Measurements from ENCODE around the gene RAC3.

RAC3 gene

DNA sequence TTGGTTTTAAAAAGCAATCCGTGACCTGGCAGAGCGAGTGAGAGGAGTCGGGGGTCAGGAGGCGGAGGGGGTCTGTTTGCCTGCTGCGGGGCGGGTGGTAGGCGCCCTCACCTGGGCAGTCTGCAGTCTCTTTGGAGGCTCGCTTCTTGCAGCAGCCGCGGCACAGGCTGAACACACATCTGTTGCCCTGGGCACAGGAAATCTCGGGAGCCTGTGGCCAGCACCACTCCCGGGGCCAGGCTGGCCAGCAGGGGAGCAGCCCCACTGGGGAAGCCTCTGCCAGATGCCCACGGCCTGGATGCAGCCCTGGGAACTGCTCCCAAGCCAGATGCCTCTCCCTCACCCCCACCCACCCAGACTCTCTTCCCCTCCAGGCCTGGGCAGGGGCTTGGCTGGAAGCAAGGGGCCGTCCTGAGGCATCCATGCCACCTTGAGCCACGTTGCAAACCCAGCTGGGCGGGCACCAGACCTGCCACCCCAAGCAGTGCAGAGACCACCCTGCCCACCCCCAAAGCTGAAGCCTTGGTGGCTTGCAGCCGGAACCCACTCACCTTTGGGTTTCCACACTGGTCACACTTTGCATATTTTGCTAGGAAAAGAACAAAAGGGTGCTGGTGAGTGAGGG, 26.9 kb downstream of the RAC3 start:
- no peak for DNase-seq

GRCh38 chr17:82058855-82059249, 27.4 kb downstream of the RAC3 start:
- DNase-seq = no peak

- DNase-seq = no peak
These were observed 28.0 kb downstream of the RAC3 start for GRCh38 chr17:82059272-82060000.

- DNase-seq = no peak
These were observed 28.5 kb downstream of the RAC3 start for GRCh38 chr17:82060001-82060380.

DNA sequence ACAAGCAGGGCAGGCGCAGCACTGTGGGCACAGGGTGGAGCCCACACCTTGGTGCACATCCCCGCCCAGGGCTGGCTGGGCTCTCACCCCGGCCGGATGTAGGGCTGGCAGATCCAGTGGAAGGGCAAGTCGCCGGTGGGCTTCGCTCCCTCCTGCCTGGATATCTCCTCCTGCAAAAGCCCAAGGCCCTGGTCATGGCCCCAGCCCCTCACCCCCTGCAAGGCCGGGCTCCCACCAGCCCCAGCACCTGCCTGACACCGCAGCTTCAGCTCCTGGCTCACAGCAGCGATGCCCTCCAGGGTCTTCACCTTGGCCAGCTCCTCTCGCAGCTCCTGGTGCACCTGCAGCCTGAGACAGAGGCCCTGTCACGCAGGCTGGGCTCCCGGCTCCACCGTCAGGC, 29.1 kb downstream of the RAC3 start:
- no peak for DNase-seq

- DNase-seq = no peak
These were observed 29.8 kb downstream of the RAC3 start for GRCh38 chr17:82061047-82061925.

- peak in 1 of 4 experiments; percentile 31 for DNase-seq
These were observed 30.9 kb downstream of the RAC3 start for GRCh38 chr17:82062076-82062983.

DNA sequence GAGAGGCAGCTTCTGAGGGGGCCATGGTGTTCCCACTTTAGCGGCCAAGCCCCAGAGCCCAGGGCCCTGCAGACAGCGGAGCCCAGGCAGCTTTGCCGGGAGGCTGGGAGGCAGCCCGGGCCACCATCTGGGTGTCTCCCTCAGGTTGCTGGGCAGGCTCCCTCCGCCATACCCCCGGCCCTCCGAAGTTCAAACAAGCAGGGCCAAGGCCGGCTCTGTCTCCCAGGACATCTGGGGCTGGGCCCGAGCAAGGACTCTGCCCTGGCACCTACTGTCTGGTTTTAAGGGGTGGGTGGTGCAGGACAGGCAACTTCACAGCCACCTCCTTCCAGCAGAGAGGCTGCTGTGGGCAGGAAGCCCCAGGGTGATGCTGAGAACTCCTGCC, 31.5 kb downstream of the RAC3 start:
- DNase-seq = no peak

GRCh38 chr17:82063424-82064415, 32.2 kb downstream of the RAC3 start:
- DNase-seq = no peak

DNA sequence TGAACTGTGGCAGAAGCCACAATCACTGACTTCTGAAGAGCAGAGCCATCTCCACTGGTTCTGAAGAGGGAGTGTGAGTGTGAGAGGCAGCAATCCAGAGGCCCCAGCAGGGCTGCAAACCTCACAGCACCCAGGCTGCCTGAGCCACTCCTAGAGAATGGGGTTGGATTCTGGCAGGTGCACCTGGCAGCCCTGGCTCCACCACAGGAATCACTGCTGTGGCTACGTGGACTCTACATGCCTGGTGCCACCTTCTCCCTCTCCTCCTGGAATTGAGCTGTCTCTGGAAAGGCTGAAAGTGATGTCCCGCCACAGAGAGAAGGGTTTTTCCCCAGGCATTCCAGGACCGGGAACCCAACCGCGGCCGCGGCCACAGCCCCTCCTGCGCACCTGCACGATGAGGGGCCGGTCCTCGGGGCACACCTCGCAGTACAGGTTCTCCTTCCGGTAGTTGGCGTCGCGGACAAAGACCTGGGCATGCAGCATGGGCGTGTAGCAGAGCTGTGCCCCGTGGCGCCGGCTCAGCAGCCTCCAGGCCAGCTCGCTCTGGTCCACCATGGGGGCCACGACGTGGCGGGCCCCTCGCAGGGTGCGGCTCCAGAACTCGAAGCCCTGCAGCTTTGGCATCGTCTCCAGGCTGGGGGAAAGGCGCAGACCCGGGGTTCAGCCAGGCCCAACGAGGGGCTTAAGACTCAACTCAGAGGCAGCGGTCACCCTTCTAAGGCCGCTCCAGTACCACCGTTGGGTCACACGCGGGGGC, 33.1 kb downstream of the RAC3 start:
- no peak for DNase-seq

- DNase-seq = peak; percentile 35 to 72 (median 56)
These were observed 33.7 kb downstream of the RAC3 start for GRCh38 chr17:82065193-82065637.

- peak; percentile 77 to 93 (median 88) for DNase-seq
These were observed 34.3 kb downstream of the RAC3 start, which contains the start of gene DUS1L for GRCh38 chr17:82065638-82066303. Gene DUS1L (minus strand): TSS chr17:82065804. CDS start chr17:82065059, 745 bp downstream.

DNA sequence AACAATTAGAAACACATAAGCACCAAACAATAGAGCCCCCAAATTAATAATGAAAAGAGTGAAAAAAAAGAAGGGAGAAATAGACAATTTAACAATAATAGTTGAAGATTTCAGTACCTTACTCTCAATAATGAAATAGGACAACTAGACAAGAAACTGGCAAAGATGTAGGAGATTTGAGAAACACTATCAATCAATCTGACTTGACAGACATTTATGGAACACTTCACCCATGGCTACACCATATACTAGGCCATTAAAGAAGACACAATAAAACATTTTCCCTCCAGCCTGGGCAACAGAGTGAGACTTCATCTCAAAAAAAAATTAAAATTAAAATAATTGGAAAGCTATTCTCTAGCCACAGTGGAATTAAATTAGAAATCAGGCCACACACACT, 39.1 kb downstream of the RAC3 start:
- DNase-seq = no peak

GRCh38 chr17:82072827-82073226, 41.3 kb downstream of the RAC3 start:
- no peak for DNase-seq

GRCh38 chr17:82073446-82073845, 42.0 kb downstream of the RAC3 start:
- no peak for DNase-seq

GRCh38 chr17:82076018-82076784, 44.7 kb downstream of the RAC3 start:
- DNase-seq = no peak

DNA sequence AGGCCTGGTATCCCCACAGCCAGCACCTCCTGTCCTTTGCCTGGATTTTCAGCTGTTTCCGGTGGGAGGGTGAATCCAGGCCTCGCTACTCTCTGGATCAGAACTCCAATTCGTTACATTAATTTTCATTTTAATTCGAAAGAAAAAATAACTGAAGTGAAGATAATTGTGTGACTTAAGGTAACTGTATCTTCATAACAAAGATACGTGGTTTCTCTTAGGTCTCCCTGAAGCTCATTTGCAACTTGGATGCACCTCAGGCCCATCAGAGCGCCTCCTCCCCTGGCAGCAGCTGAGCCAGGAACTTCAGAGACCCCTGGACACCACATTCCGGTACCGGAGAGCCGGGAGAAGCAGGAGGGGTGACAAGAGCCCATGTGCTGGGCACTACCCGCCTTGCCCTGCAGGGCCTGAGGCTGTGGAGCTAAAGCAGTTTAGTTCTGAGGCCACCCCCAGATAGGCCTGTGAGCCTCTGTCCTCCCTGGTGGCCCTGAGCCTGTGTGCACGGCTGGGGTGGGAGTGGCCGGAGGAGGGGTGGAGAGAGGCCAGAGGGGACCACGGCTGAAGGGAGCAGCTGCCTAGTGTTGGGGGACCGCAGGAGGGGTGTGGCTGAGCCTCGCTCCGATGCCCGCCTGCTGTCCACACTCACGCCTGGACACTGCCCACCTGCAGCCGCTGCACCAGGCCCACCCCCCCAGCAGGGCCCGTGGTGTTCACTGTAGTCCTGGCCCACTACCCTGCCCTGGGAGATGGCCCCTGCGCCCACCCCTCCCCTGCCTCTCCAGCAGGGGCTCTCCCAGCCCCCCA, 45.5 kb downstream of the RAC3 start:
- DNase-seq = no peak

All from suppressor macrophage (primary cell).